ENCODE results near the gene GABARAPL2. TPM values are rescaled to one million over a fixed set of nuclear protein-coding genes. Genes with fewer than 3 reads are reported as not detected.

The GABARAPL2 gene
- total RNA-seq, 1 donor from 2014 or later: 90.8 TPM

GRCh38 chr16:75555213-75555706 is 10.9 kb upstream of the GABARAPL2 start:
- DNase-seq: peak; percentile 79

DNA sequence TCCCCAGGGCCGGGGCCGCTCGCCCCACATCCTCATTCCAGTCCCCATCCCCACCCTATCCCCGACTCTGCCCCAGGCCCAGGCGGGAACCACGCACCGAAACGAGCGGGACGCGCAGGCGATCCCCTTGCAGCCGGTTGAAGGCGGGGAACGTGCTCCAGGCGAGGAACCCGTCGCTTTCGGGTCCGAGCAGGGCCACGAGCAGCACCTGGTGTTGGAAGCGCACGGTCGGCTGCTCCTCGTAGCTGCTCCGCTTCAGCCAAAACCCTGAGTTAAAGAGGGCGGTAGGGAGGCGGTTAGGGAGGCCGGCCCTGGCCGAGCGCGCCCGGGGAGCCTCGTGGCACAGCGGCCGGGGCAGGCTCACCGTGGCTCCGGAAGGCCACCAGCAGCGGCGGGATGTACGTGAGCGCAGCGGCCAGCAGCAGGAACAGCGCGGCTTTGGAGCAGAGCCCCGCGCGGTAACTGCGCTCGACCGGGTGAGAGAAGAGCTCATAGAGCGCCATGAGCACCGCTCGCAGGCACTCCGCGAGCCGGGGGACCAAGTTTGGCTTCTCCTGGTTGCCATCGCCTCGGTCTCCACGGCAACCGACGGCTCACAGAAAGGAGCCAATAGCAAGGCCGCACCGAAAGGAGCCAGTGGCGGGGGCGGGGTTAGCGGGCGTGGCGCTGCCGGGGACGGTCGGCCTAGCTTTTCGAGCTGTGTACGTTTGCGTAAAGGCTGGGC is 10.3 kb upstream of the GABARAPL2 start, which contains the start of gene TMEM231:
Gene TMEM231 (minus strand): TSS at position 546 of the 724 bp plus-strand sequence. CDS start 43 bp downstream, at position 503.
- DNase-seq: peak; percentile 87

DNA sequence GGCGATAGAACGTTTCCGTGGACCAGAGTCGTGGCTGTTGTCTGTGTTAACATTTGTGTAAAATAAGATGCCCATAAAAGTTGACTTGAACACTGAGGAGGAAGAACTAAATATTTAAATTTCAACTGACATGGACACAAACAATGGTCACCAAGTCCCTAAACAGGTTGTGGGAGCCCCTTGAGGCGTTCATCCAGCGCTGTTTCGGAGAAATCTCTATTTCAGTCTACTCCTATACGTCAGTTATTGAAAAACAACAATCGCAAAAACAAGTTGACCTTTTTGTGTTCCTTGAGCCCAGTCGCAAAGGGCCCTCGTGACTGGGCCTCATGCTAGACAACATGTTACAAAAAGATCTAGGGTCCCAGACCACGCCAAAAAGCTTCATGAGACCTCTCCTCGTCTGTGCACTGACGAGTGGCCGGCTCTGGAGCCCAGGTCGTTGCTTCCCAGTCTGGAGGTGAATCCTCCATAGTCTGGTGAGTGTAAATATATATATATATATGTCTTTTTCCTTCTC is 9.7 kb upstream of the GABARAPL2 start:
- DNase-seq: no peak

GRCh38 chr16:75558846-75559401 is 7.3 kb upstream of the GABARAPL2 start:
- DNase-seq: no peak

GRCh38 chr16:75559564-75560372 is 6.4 kb upstream of the GABARAPL2 start:
- no peak for DNase-seq

DNA sequence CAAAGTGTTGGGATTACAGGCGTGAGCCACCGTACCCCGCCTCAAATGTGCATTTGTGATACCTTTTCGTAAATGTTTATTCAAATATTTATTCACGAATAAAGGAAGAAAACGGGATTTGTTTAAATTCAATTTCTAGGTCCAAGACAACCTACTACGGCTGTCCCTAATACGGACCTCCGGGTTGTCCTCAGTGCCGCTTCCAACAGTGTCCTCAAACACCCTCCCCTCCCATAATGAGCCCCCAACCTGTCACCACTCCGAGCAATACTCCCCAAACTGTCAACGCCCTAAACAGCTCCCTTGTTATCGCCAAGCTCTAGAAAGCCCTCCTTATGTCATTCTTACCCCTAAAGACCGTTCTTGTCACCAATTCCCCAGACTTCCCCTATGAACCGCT is 539 bp upstream of the GABARAPL2 start:
- peak; percentile 63 for DNase-seq

DNA sequence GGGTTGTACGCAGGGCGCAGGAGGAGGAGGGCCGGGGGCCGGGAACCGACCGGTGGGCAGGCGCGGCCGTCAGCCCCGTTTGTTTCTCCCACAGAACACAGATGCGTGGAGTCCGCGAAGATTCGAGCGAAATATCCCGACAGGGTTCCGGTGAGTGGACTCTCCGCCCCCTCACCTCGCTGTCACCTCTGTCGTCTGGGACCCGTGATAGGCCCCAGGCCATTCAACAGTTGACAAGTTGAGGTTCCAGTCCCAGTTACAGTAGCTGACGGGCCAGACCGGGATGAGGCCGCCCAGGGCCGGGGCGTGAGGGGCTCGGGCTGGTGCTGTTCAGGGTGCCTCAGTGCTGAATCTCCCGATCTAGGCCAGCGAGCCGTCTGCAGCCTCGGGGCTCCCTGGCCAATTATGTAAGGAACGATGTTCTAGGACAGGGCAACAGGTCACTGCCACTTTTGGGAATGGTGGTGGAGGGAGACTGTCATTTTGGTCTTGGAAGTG is 628 bp downstream of the GABARAPL2 start:
- DNase-seq: no peak

- no peak for DNase-seq
These were observed 1.7 kb downstream of the GABARAPL2 start for GRCh38 chr16:75567911-75568310.

- no peak for DNase-seq
These were observed 4.4 kb downstream of the GABARAPL2 start for GRCh38 chr16:75570396-75571065.

- DNase-seq: no peak
These were observed 6.8 kb downstream of the GABARAPL2 start for GRCh38 chr16:75572864-75573542.

DNA sequence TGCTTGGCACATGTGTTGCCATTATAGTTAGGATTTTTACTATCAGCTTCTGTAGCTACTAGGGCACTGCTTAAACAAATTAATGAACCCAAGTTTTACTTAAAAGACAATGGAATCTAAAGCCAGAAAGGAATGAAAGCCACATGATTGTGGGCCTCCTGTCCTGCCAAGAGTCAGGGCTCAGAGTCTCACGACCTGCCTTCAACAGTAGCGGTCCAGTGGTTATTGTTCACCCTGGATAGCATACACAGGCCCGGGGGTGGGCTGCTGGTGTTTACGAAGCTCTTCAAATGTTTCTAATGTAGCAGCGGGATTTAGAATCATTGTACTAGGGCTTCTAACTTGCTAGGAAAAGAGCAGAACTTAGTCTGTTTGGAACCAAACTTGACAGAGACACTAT is 7.8 kb downstream of the GABARAPL2 start:
- DNase-seq: no peak

- no peak for DNase-seq
These were observed 9.8 kb downstream of the GABARAPL2 start for GRCh38 chr16:75575958-75576357.

- no peak for DNase-seq
These were observed 10.2 kb downstream of the GABARAPL2 start for GRCh38 chr16:75576384-75576811.

- no peak for DNase-seq
These were observed 12.0 kb downstream of the GABARAPL2 start for GRCh38 chr16:75578212-75578611.

- DNase-seq: no peak
These were observed 12.5 kb downstream of the GABARAPL2 start for GRCh38 chr16:75578725-75579124.

DNA sequence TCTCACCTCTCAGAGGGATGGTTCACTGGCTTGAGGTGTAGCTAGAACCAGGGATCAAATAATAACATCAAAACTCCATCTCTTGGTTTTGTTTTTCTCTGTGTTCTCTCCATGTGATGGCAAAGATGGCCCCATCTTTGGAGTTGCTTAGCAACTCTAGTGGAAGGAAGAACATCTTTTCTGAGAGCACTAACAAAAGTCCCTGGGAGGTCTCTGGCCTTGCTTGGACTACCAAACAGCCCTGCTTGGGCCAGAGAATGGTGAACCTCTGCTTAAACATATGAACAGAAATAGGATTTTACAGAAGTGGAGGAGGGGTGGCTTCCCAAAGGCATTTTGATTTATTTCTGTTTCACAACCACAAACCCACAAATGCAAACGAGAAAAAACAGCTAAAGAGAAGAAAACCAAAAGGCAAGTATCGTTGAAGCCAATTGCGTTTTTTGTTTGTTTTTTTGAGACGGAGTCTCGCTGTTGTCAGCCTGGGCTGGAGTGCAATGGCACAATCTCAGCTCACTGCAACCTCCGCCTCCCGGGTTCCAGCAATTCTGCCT is 13.2 kb downstream of the GABARAPL2 start:
- DNase-seq: no peak

DNA sequence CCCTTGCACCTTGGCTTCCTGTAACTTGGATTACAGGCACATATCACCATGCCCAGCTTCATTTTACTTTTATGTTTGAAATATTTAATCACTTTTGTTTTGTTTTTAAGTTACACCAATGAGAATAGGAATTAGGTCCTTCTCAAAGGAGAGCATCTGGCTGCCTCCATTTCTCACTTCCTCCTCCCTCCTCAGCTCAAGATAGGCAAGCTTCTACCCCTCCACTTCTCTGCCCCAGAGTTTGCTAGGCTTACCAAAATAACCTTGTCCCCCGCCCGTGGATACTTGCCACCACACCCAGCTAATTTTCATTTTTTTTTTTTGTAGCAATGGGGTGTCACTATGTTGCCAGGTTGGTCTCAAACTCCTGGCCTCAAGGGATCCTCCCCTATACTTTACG is 17.9 kb downstream of the GABARAPL2 start:
- DNase-seq: no peak

DNA sequence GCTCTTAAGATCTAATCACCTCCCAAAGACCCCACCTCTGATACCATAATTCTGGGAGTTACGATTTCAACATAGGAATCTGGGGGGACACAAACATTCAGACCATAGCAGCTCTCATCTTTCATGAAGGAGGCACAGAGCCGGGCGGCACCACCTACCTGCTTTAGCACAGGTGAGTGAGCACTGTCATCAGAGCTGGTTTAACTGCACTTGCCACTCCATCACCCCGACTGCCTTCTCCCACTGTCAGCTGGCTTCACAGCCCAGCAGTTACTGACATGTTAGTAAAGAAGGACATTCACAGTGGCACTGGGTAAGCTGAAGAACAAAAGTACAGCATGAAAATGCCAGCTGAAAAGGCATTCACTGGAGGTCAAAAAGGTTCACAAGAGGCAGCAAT is 22.5 kb downstream of the GABARAPL2 start:
- DNase-seq: no peak

- DNase-seq: peak; percentile 50
These were observed 23.1 kb downstream of the GABARAPL2 start for GRCh38 chr16:75589306-75589705.

- DNase-seq: peak; percentile 87
These were observed 25.0 kb downstream of the GABARAPL2 start for GRCh38 chr16:75590920-75591843.
